Fibroblast of lung (primary cell): Measurements from ENCODE around the gene SH2D5. TPM values are rescaled to one million over a fixed set of nuclear protein-coding genes. Genes with fewer than 3 reads are reported as not detected.

Experiments
- DNase-seq, 2 donors: peaks; one replicate each; pipeline versions ENCODE4 v3.0.0 to v3.0.0-alpha.2; 2010; ENCODE audit warnings: low read depth in 2 of 2
- H2AFZ ChIP-seq: 2 replicates; pipeline ENCODE4 v1.5.1; 2012; ENCODE audit warnings: low read length, control low read depth, inconsistent platforms
- H3K27ac ChIP-seq: 2 replicates; pipeline ENCODE4 v1.5.1; 2011; ENCODE audit warnings: low read length, control low read depth; ENCODE audit not compliant: insufficient read depth
- H3K27me3 ChIP-seq: 2 replicates; pipeline ENCODE4 v1.5.1; 2011; ENCODE audit warnings: mild to moderate bottlenecking, low read length; ENCODE audit not compliant: control insufficient read depth, insufficient read depth
- H3K36me3 ChIP-seq: 2 replicates; pipeline ENCODE4 v1.5.1; 2011; ENCODE audit warnings: low read length; ENCODE audit not compliant: control insufficient read depth, insufficient read depth
- H3K4me1 ChIP-seq: 2 replicates; pipeline ENCODE4 v1.5.1; 2011; ENCODE audit warnings: low read length; ENCODE audit not compliant: control insufficient read depth, insufficient read depth; ENCODE audit errors: extremely low read depth
- H3K4me2 ChIP-seq: 2 replicates; pipeline ENCODE4 v1.5.1; 2011; ENCODE audit warnings: low read length, control low read depth; ENCODE audit not compliant: insufficient read depth; ENCODE audit errors: extremely low read depth
- H3K4me3 ChIP-seq, 4 experiments: fragments of 200-600 bp in 1 of 4; sonication (generic) in 1 of 4; replicated peaks in 1 of 4; 2 replicates each; pipeline ENCODE4 v1.5.1; 2011 to 2016; ENCODE audit warnings: low read length in 4 of 4, low read depth in 3 of 4, mild to moderate bottlenecking in 3 of 4, control low read depth in 2 of 4, inconsistent platforms in 1 of 4, mixed read lengths in 1 of 4; ENCODE audit not compliant: insufficient read depth in 1 of 4; ENCODE audit errors: control extremely low read depth in 1 of 4
- H3K79me2 ChIP-seq: 2 replicates; pipeline ENCODE4 v1.5.1; 2012; ENCODE audit warnings: mild to moderate bottlenecking, low read length, inconsistent platforms; ENCODE audit not compliant: control insufficient read depth, insufficient read depth
- H3K9ac ChIP-seq: 2 replicates; pipeline ENCODE4 v1.5.1; 2011; ENCODE audit warnings: mild to moderate bottlenecking, low read length, control low read depth; ENCODE audit not compliant: insufficient read depth
- H3K9me3 ChIP-seq: 2 replicates; pipeline ENCODE4 v1.5.1; 2012; ENCODE audit warnings: low read depth, low read length; ENCODE audit not compliant: control insufficient read depth, insufficient read depth
- H4K20me1 ChIP-seq: 2 replicates; pipeline ENCODE4 v1.5.1; 2011; ENCODE audit warnings: low read length; ENCODE audit not compliant: control insufficient read depth, insufficient read depth; ENCODE audit errors: extremely low read depth
- EZH2 ChIP-seq: IDR thresholded peaks from 2 replicates; pipeline ENCODE4 v1.5.1; 2012; ENCODE audit warnings: low read length, control low read depth, mild to moderate bottlenecking; ENCODE audit errors: missing control alignments
- polyA plus RNA-seq, 2 donors: library from polyadenylated mRNA; depleted of rRNA in 1 of 2; stranded (reverse) in 1 of 2; unstranded in 1 of 2; fragments of >200 nt; gene quantifications; 2 replicates each; pipeline ENCODE4 v1.2.1, GENCODE V29; 2011 to 2012; ENCODE audit warnings: missing spikeins in 1 of 2
- total RNA-seq: library from RNA; depleted of rRNA; stranded (reverse); fragments of >200 nt; gene quantifications from 2 replicates; pipeline ENCODE4 v1.2.1, GENCODE V29; 2014
- TF ChIP-seq, protein P1 (sequence below), 2 donors: IDR thresholded peaks in 1 of 2; conservative IDR thresholded peaks in 1 of 2; 1 replicate in 1 of 2; 2 replicates in 1 of 2; pipeline ENCODE4 v1.5.1; 2011 to 2012; ENCODE audit warnings: low read length in 2 of 2, control low read depth in 1 of 2, inconsistent platforms in 1 of 2, low read depth in 1 of 2, mild to moderate bottlenecking in 1 of 2

The SH2D5 gene
- total and polyA plus RNA-seq, 2 donors (not counting 1 experiment from before 2014, with no cell fraction given) = 3.6 to 5.0 TPM

DNA sequence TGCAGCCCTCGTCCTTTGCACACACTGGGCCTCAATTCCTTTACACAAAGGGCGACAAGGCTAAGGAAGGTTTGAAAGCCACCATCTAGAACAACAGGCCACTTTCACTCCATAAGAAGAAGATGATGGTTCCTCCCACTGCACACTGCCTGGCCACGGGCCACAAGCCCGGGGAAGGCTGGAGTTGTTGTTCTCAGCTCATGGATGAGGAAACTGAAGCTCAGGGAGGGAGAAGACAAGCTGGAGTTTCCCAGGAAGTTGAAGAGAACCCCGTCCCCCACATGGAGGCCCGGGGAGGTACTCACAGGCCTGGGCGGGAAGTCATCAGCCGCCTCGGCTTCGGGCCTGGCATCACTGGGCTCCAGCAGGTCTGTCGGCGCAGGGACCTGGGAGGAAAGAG is 46.8 kb downstream of the SH2D5 start:
- Histone ChIP-seq H3K27me3 (no peaks in the 10 kb centered on the region), H3K9ac (no peak overlapping the region), H3K79me2 (no peaks in the 10 kb centered on the region), H4K20me1 (no peaks in the 10 kb centered on the region), H3K27ac (no peak overlapping the region), H3K36me3 (no peaks in the 10 kb centered on the region), H3K4me2 (no peak overlapping the region), H3K4me3 (no peak overlapping the region), H3K9me3 (no peaks in the 10 kb centered on the region), H3K4me1 (no peaks in the 10 kb centered on the region), H2AFZ (no peak overlapping the region)
- TF ChIP-seq EZH2 = no peak
- TF ChIP-seq, protein P1, sequence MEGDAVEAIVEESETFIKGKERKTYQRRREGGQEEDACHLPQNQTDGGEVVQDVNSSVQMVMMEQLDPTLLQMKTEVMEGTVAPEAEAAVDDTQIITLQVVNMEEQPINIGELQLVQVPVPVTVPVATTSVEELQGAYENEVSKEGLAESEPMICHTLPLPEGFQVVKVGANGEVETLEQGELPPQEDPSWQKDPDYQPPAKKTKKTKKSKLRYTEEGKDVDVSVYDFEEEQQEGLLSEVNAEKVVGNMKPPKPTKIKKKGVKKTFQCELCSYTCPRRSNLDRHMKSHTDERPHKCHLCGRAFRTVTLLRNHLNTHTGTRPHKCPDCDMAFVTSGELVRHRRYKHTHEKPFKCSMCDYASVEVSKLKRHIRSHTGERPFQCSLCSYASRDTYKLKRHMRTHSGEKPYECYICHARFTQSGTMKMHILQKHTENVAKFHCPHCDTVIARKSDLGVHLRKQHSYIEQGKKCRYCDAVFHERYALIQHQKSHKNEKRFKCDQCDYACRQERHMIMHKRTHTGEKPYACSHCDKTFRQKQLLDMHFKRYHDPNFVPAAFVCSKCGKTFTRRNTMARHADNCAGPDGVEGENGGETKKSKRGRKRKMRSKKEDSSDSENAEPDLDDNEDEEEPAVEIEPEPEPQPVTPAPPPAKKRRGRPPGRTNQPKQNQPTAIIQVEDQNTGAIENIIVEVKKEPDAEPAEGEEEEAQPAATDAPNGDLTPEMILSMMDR (conservative IDR thresholded peaks at IDR 0.05 in 1 of 2, IDR thresholded peaks at IDR 0.05 in 1 of 2; ENCODE audit: low read depth in 1 of 2, low read length in 2 of 2) = no peak
- DNase-seq = no peak

DNA sequence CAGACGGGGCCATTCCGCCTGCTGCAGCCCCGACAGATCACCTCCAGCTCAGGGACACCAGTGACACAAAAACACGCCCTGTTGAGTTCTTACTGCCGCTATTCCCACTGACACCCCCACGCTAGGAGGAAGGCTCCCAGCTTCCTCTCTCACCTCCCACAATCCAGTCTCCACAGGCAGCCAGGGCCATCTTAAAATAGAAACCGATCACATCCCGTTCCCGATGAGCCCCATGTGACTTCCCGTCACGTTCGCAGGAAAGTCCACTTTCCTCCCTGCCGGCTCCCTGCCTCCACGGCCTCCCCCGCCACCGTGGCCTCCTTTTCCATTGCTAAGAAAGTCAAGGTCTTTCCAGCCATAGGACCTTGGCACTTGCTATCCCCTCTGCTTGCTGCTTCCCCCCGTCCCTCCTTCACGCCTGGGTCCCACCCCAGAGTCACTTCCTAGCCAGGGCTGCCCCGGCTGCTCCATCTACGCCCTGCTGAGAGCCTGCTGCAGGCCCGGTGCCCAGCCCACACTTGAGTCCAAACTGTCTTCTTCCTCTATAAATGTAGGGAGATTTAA is 47.3 kb downstream of the SH2D5 start:
- Histone ChIP-seq H3K4me1 (no peaks in the 10 kb centered on the region), H3K36me3 (no peaks in the 10 kb centered on the region), H3K9me3 (no peaks in the 10 kb centered on the region), H3K4me3 (no peak overlapping the region), H3K27ac (no peak overlapping the region), H3K79me2 (no peaks in the 10 kb centered on the region), H4K20me1 (no peaks in the 10 kb centered on the region), H3K9ac (no peak overlapping the region), H2AFZ (peak overlapping the region; percentile 5), H3K27me3 (no peaks in the 10 kb centered on the region), H3K4me2 (no peak overlapping the region)
- TF ChIP-seq, protein P1 (conservative IDR thresholded peaks at IDR 0.05 in 1 of 2, IDR thresholded peaks at IDR 0.05 in 1 of 2; ENCODE audit: low read depth in 1 of 2, low read length in 2 of 2) = no peak
- no peak for TF ChIP-seq EZH2
- no peak for DNase-seq

DNA sequence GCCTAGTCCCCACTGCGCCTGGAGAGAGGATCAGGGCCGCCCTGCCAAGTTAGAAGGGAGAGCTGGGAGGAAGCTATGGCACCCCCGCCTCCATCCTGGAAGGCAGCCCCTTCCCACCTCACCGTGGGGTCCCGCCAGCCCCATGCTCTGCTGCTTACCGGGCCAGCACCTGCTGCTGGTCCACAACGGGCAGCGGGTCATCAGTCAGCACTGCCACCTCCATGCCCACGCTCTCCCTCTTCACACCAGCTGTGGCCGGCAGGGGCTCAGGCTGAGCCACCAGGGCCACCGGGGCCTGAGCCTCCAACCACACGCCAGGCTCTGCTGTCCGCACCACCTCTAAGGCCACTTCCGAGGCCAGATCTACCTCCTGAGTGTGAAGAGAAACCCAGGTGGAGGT is 47.9 kb downstream of the SH2D5 start:
- Histone ChIP-seq H3K27me3 (no peaks in the 10 kb centered on the region), H2AFZ (no peak overlapping the region), H3K79me2 (no peaks in the 10 kb centered on the region), H3K27ac (no peak overlapping the region), H3K36me3 (no peaks in the 10 kb centered on the region), H4K20me1 (no peaks in the 10 kb centered on the region), H3K9ac (no peak overlapping the region), H3K4me2 (no peak overlapping the region), H3K4me1 (no peaks in the 10 kb centered on the region), H3K9me3 (no peaks in the 10 kb centered on the region), H3K4me3 (no peak overlapping the region)
- no peak for DNase-seq
- TF ChIP-seq EZH2 = no peak
- TF ChIP-seq, protein P1 (conservative IDR thresholded peaks at IDR 0.05 in 1 of 2, IDR thresholded peaks at IDR 0.05 in 1 of 2; ENCODE audit: low read depth in 1 of 2, low read length in 2 of 2) = no peak
